Astrocyte (in vitro differentiated cells and primary cell): Measurements from ENCODE around the gene FTSJ1. TPM values are rescaled to one million over a fixed set of nuclear protein-coding genes. Genes with fewer than 3 reads are reported as not detected.

Experiments
- DNase-seq: peaks from one replicate; pipeline ENCODE4 v3.0.0-alpha.2; 2010; ENCODE audit warnings: low read depth
- FAIRE-seq: peaks from 2 replicates; lab custom pipeline; 2011; peaks lifted over from hg19 to GRCh38; lab: Jason Lieb, UNC
- H2AFZ ChIP-seq: 2 replicates; pipeline ENCODE4 v1.6.0; 2012; ENCODE audit warnings: low read depth, low read length, inconsistent platforms
- H3K27ac ChIP-seq: 2 replicates; pipeline ENCODE4 v1.5.1; 2011; ENCODE audit warnings: low read depth, low read length, inconsistent platforms
- H3K27me3 ChIP-seq: 2 replicates; pipeline ENCODE4 v1.6.0; 2011; ENCODE audit warnings: low read length, inconsistent platforms; ENCODE audit not compliant: insufficient read depth
- H3K36me3 ChIP-seq: 2 replicates; pipeline ENCODE4 v1.5.1; 2011; ENCODE audit warnings: low read length, inconsistent platforms; ENCODE audit not compliant: insufficient read depth
- H3K4me1 ChIP-seq: 2 replicates; pipeline ENCODE4 v1.5.1; 2011; ENCODE audit warnings: low read length, inconsistent platforms; ENCODE audit not compliant: insufficient read depth
- H3K4me2 ChIP-seq: 2 replicates; pipeline ENCODE4 v1.6.0; 2012; ENCODE audit warnings: low read length, inconsistent platforms
- H3K4me3 ChIP-seq: 2 replicates; pipeline ENCODE4 v1.5.1; 2011; ENCODE audit warnings: low read depth, mild to moderate bottlenecking, low read length, inconsistent platforms; ENCODE audit not compliant: insufficient read depth
- H3K79me2 ChIP-seq: 2 replicates; pipeline ENCODE4 v1.6.0; 2012; ENCODE audit warnings: mild to moderate bottlenecking, low read length, inconsistent platforms; ENCODE audit not compliant: insufficient read depth
- H3K9ac ChIP-seq: 2 replicates; pipeline ENCODE4 v1.6.0; 2012; ENCODE audit warnings: mild to moderate bottlenecking, low read length, inconsistent platforms
- H3K9me3 ChIP-seq: 2 replicates; pipeline ENCODE4 v1.5.1; 2012; ENCODE audit warnings: low read depth, mild to moderate bottlenecking, low read length, inconsistent platforms; ENCODE audit not compliant: insufficient read depth
- H4K20me1 ChIP-seq: 2 replicates; pipeline ENCODE4 v1.6.0; 2012; ENCODE audit warnings: low read length, inconsistent platforms; ENCODE audit not compliant: insufficient read depth
- H3K27ac Mint-ChIP-seq: one replicate; pipeline ENCODE4 v1.8.0; 2021; ENCODE audit warnings: mild to moderate bottlenecking, mixed read lengths; ENCODE audit not compliant: unreplicated experiment
- H3K27me3 Mint-ChIP-seq: one replicate; pipeline ENCODE4 v1.8.0; 2021; ENCODE audit warnings: low read depth, mixed read lengths; ENCODE audit not compliant: unreplicated experiment
- H3K36me3 Mint-ChIP-seq: one replicate; pipeline ENCODE4 v1.8.0; 2021; ENCODE audit warnings: low read depth, mixed read lengths; ENCODE audit not compliant: unreplicated experiment
- H3K4me1 Mint-ChIP-seq: one replicate; pipeline ENCODE4 v1.8.0; 2021; ENCODE audit warnings: low read depth, mixed read lengths; ENCODE audit not compliant: unreplicated experiment
- H3K4me3 Mint-ChIP-seq: one replicate; pipeline ENCODE4 v1.8.0; 2021; ENCODE audit warnings: mild to moderate bottlenecking, moderate library complexity, mixed read lengths; ENCODE audit not compliant: unreplicated experiment
- H3K9me3 Mint-ChIP-seq: one replicate; pipeline ENCODE4 v1.8.0; 2021; ENCODE audit warnings: mild to moderate bottlenecking, mixed read lengths; ENCODE audit not compliant: unreplicated experiment
- CTCF ChIP-seq: IDR thresholded peaks from 2 replicates; pipeline ENCODE4 v1.5.1; 2011; ENCODE audit warnings: low read depth, mild to moderate bottlenecking, inconsistent platforms, low read length, moderate library complexity; ENCODE audit not compliant: insufficient read depth
- EZH2 ChIP-seq: IDR thresholded peaks from 2 replicates; pipeline ENCODE4 v1.6.1; 2012; ENCODE audit warnings: mild to moderate bottlenecking, low read length, inconsistent platforms; ENCODE audit not compliant: insufficient read depth
- total RNA-seq: library from RNA; stranded (reverse); gene quantifications from 2 replicates; pipeline ENCODE4 v1.2.1, GENCODE V29; 2021

FTSJ1 gene
- total RNA-seq, 1 donor from 2014 or later = 64.4 TPM

- peaks cover 4% of the 10 kb centered on the region for H3K36me3 Mint-ChIP-seq
- TF ChIP-seq CTCF (no peak), EZH2 (no peak)
- Histone ChIP-seq H3K36me3 (peaks cover 8% of the 10 kb centered on the region), H2AFZ (no peak overlapping the region), H3K4me1 (peaks cover 32% of the 10 kb centered on the region), H3K9me3 (no peaks in the 10 kb centered on the region), H4K20me1 (no peaks in the 10 kb centered on the region), H3K4me2 (no peak overlapping the region), H3K9ac (peak overlapping the region; percentile 46), H3K27ac (peak overlapping the region; percentile 55), H3K27me3 (no peaks in the 10 kb centered on the region), H3K4me3 (no peak overlapping the region), H3K79me2 (no peaks in the 10 kb centered on the region)
- no peak overlapping the region for H3K27ac Mint-ChIP-seq
- DNase-seq = no peak
- no peaks in the 10 kb centered on the region for H3K27me3 Mint-ChIP-seq
- FAIRE-seq = no peak
- H3K4me1 Mint-ChIP-seq = peaks cover 16% of the 10 kb centered on the region
- H3K9me3 Mint-ChIP-seq = peaks cover 2% of the 10 kb centered on the region
- no peak overlapping the region for H3K4me3 Mint-ChIP-seq
These were observed 13.9 kb downstream of the FTSJ1 start for GRCh38 chrX:48489892-48490291.

- H3K36me3 ChIP-seq = peaks cover 4% of the 10 kb centered on the region
- Mint-ChIP-seq H3K27me3 (no peaks in the 10 kb centered on the region), H3K4me1 (peaks cover 16% of the 10 kb centered on the region), H3K27ac (no peak overlapping the region), H3K4me3 (no peak overlapping the region), H3K9me3 (peaks cover 2% of the 10 kb centered on the region), H3K36me3 (peaks cover 4% of the 10 kb centered on the region)
- no peak overlapping the region for H2AFZ ChIP-seq
- no peaks in the 10 kb centered on the region for H4K20me1 ChIP-seq
- peaks cover 32% of the 10 kb centered on the region for H3K4me1 ChIP-seq
- no peaks in the 10 kb centered on the region for H3K79me2 ChIP-seq
- no peak for FAIRE-seq
- H3K4me2 ChIP-seq = peak overlapping the region; percentile 19
- TF ChIP-seq CTCF (no peak), EZH2 (no peak)
- no peak overlapping the region for H3K4me3 ChIP-seq
- H3K9ac ChIP-seq = peak overlapping the region; percentile 46
- H3K27me3 ChIP-seq = no peaks in the 10 kb centered on the region
- DNase-seq = no peak
- H3K9me3 ChIP-seq = no peaks in the 10 kb centered on the region
- H3K27ac ChIP-seq = peak overlapping the region; percentile 55
These were observed 14.7 kb downstream of the FTSJ1 start for GRCh38 chrX:48490661-48491060.

- H3K27ac ChIP-seq = peak overlapping the region; percentile 60
These were observed 15.8 kb downstream of the FTSJ1 start for GRCh38 chrX:48491809-48492208.

More at GRCh38 chrX:48491809-48492208, 15.8 kb downstream of the FTSJ1 start:
- Mint-ChIP-seq H3K27me3 (no peaks in the 10 kb centered on the region), H3K27ac (peak overlapping the region; percentile 78), H3K36me3 (peaks cover 4% of the 10 kb centered on the region), H3K9me3 (peaks cover 2% of the 10 kb centered on the region), H3K4me1 (peaks cover 17% of the 10 kb centered on the region), H3K4me3 (no peak overlapping the region)
- DNase-seq (no peak), FAIRE-seq (peak; percentile 73)
- Histone ChIP-seq H4K20me1 (no peaks in the 10 kb centered on the region), H2AFZ (peak overlapping the region; percentile 10), H3K4me2 (peak overlapping the region; percentile 57), H3K27me3 (no peaks in the 10 kb centered on the region), H3K79me2 (no peaks in the 10 kb centered on the region), H3K4me3 (no peak overlapping the region), H3K9me3 (no peaks in the 10 kb centered on the region), H3K9ac (peak overlapping the region; percentile 43), H3K36me3 (no peaks in the 10 kb centered on the region), H3K4me1 (peaks cover 35% of the 10 kb centered on the region)
- TF ChIP-seq CTCF (no peak), EZH2 (no peak)
